Measurements from ENCODE around the gene PCCA. TPM values are rescaled to one million over a fixed set of nuclear protein-coding genes. Genes with fewer than 3 reads are reported as not detected.

Gene PCCA
- total RNA-seq, 1 donor from 2014 or later, result 33.4 TPM

DNA sequence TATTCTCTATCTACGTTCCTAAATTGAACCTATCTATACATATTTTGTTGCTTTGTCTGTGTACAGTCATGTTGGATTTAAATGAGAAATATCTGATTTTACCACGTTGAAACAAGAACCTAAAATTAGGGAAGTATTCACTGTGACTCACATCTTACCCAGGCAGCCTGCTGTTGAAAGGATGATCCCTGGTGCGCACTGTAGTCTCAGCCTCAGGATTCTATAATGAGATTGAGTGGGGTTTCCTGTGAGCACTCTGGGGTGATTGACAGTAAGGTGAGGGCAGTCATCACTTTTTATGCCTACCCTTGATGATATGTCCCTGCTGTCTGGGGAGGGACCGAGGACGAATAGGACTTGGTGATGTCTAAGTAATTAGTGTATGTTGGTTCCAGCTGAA, 35.4 kb downstream of the PCCA start:
- TF ChIP-seq POLR2A (IDR thresholded peaks at IDR 0.05) (no peak), POLR2AphosphoS5 (IDR thresholded peaks at IDR 0.05; ENCODE audit: insufficient read depth in 1 of 2, low read depth in 1 of 2) (no peak)
- TF ChIP-seq, protein P1, sequence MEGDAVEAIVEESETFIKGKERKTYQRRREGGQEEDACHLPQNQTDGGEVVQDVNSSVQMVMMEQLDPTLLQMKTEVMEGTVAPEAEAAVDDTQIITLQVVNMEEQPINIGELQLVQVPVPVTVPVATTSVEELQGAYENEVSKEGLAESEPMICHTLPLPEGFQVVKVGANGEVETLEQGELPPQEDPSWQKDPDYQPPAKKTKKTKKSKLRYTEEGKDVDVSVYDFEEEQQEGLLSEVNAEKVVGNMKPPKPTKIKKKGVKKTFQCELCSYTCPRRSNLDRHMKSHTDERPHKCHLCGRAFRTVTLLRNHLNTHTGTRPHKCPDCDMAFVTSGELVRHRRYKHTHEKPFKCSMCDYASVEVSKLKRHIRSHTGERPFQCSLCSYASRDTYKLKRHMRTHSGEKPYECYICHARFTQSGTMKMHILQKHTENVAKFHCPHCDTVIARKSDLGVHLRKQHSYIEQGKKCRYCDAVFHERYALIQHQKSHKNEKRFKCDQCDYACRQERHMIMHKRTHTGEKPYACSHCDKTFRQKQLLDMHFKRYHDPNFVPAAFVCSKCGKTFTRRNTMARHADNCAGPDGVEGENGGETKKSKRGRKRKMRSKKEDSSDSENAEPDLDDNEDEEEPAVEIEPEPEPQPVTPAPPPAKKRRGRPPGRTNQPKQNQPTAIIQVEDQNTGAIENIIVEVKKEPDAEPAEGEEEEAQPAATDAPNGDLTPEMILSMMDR (IDR thresholded peaks at IDR 0.05), result no peak

DNA sequence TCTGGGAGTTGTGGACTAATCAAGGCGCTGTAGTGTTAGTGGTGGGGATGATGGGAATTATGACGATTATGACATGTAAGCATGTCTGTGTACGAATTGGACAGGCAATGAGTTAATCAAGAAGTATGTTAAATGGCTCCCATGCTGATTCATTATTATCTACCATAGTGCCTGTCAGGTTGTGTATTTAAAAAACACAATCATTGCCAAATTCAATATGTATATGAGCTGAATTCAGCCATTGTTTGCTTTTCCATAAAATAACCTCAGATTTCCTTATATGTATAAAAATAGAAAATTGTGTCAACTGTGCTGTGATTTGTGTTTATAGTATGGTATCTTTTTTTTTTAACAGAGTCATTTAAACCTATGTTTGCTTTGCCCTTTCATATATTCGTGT, 37.1 kb downstream of the PCCA start:
- Histone ChIP-seq H3K27me3 (no peaks in the 10 kb centered on the region), H3K27ac (no peak overlapping the region), H3K9me3 (no peaks in the 10 kb centered on the region), H3K36me3 (peaks cover 0 to 11% of the 10 kb centered on the region in 2 donors), H3K4me3 (no peak overlapping the region), H3K4me1 (peaks cover 15% of the 10 kb centered on the region)
- TF ChIP-seq, protein P1 (IDR thresholded peaks at IDR 0.05), result no peak
- no peak for TF ChIP-seq POLR2A (IDR thresholded peaks at IDR 0.05)
- no peak for TF ChIP-seq POLR2AphosphoS5 (IDR thresholded peaks at IDR 0.05; ENCODE audit: insufficient read depth in 1 of 2, low read depth in 1 of 2)
- DNase-seq (ENCODE audit: extremely low spot score in 2 of 2), result no peak
- intact Hi-C loops (cut with DNase I), result no loop called here

More for the DNA sequence above, 35.4 kb downstream of the PCCA start:
- Histone ChIP-seq H3K9me3 (no peaks in the 10 kb centered on the region), H3K27me3 (no peaks in the 10 kb centered on the region), H3K27ac (no peak overlapping the region), H3K36me3 (peaks cover 0 to 11% of the 10 kb centered on the region in 2 donors), H3K4me3 (no peak overlapping the region), H3K4me1 (peaks cover under 1% of the 10 kb centered on the region)
- intact Hi-C loops (cut with DNase I), result no loop called here
- DNase-seq (ENCODE audit: extremely low spot score in 2 of 2), result no peak

DNA sequence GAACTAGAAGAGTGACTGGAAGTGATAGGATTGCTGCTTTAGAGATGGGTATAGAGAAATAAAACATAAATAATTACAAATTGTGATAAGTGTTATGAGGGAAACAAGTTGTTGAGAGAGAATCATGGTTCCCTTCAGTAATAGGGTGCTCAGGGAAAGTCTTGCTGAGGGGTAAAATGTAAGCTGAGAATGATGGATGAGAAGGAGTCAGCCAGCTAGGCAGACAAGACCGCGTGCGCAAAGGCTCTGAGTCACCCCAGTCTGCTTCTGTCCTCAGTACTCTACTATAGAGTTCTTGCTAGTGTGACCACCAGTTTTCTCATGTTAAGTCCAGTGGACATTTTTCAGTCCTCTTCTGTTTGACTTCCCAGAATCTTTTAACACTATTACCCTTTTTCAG, 39.5 kb downstream of the PCCA start:
- Histone ChIP-seq H3K9me3 (no peaks in the 10 kb centered on the region), H3K4me1 (peaks cover 18% of the 10 kb centered on the region), H3K36me3 (no peaks in the 10 kb centered on the region), H3K27me3 (no peaks in the 10 kb centered on the region), H3K27ac (no peak overlapping the region), H3K4me3 (no peak overlapping the region)
- intact Hi-C loops (cut with DNase I), result no loop called here
- TF ChIP-seq, protein P1 (IDR thresholded peaks at IDR 0.05), result no peak
- TF ChIP-seq POLR2AphosphoS5 (IDR thresholded peaks at IDR 0.05; ENCODE audit: insufficient read depth in 1 of 2, low read depth in 1 of 2), result no peak
- no peak for TF ChIP-seq POLR2A (IDR thresholded peaks at IDR 0.05)
- DNase-seq (ENCODE audit: extremely low spot score in 2 of 2), result no peak

DNA sequence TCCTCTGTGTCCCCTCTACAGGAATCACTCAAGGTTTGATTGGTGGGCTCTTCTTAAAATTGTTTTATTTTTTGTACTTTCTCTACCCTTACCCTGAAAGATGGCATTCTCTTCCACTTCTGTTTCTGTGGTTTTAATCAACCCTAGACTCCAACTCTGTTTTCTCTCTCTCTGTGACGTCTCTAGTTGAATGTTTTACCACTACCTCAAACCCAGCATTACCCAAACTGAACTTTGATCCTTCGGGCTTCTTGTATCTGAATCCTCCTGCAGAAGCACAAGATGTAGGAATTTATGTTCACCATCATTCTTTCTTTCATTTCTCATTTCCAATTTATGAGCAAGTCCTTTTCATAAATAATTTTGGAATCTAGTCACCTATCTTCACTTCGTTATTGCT, 39.9 kb downstream of the PCCA start:
- intact Hi-C loops (cut with DNase I), result no loop called here
- no peak overlapping the region for H3K4me3 ChIP-seq
- TF ChIP-seq POLR2AphosphoS5 (IDR thresholded peaks at IDR 0.05; ENCODE audit: insufficient read depth in 1 of 2, low read depth in 1 of 2) (no peak), POLR2A (IDR thresholded peaks at IDR 0.05) (no peak)
- TF ChIP-seq, protein P1 (IDR thresholded peaks at IDR 0.05), result no peak
- no peaks in the 10 kb centered on the region for H3K27me3 ChIP-seq
- H3K36me3 ChIP-seq, result no peaks in the 10 kb centered on the region
- H3K4me1 ChIP-seq, result peaks cover 18% of the 10 kb centered on the region
- no peak for DNase-seq (ENCODE audit: extremely low spot score in 2 of 2)
- no peaks in the 10 kb centered on the region for H3K9me3 ChIP-seq
- H3K27ac ChIP-seq, result no peak overlapping the region

DNA sequence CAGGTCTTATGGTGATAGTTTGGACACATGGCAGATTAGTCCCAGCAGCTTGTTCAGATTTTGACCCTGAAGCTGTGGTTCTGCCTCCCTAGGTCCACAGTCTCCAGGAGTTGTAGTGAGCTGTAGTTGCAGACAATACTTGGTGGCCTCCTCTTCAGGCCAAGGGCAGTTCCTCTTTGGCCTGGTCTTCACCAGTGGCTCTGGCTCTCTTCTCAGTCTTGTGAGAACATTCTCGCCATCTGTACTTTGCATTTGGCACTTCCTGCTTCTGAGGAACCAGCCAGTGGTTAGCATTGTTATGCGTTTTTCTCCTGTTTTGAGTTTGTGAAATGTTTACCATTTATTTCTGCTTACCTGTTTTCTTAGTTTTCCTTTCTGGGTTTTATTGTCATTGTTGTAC, 40.7 kb downstream of the PCCA start:
- Histone ChIP-seq H3K4me3 (no peak overlapping the region), H3K36me3 (no peaks in the 10 kb centered on the region), H3K27me3 (no peaks in the 10 kb centered on the region), H3K4me1 (peaks cover 18% of the 10 kb centered on the region), H3K27ac (no peak overlapping the region), H3K9me3 (no peaks in the 10 kb centered on the region)
- DNase-seq (ENCODE audit: extremely low spot score in 2 of 2), result no peak
- intact Hi-C loops (cut with DNase I), result no loop called here
- TF ChIP-seq, protein P1 (IDR thresholded peaks at IDR 0.05), result no peak
- no peak for TF ChIP-seq POLR2A (IDR thresholded peaks at IDR 0.05)
- TF ChIP-seq POLR2AphosphoS5 (IDR thresholded peaks at IDR 0.05; ENCODE audit: insufficient read depth in 1 of 2, low read depth in 1 of 2), result no peak

Measured in vagina (tissue), 2 donors.